Astrocyte (in vitro differentiated cells and primary cell): Measurements from ENCODE around the gene L1CAM.

Experiments
- CTCF ChIP-seq: IDR thresholded peaks from 2 replicates; pipeline ENCODE4 v1.5.1; 2011; ENCODE audit warnings: low read depth, mild to moderate bottlenecking, inconsistent platforms, low read length, moderate library complexity; ENCODE audit not compliant: insufficient read depth
- EZH2 ChIP-seq: IDR thresholded peaks from 2 replicates; pipeline ENCODE4 v1.6.1; 2012; ENCODE audit warnings: mild to moderate bottlenecking, low read length, inconsistent platforms; ENCODE audit not compliant: insufficient read depth

DNA sequence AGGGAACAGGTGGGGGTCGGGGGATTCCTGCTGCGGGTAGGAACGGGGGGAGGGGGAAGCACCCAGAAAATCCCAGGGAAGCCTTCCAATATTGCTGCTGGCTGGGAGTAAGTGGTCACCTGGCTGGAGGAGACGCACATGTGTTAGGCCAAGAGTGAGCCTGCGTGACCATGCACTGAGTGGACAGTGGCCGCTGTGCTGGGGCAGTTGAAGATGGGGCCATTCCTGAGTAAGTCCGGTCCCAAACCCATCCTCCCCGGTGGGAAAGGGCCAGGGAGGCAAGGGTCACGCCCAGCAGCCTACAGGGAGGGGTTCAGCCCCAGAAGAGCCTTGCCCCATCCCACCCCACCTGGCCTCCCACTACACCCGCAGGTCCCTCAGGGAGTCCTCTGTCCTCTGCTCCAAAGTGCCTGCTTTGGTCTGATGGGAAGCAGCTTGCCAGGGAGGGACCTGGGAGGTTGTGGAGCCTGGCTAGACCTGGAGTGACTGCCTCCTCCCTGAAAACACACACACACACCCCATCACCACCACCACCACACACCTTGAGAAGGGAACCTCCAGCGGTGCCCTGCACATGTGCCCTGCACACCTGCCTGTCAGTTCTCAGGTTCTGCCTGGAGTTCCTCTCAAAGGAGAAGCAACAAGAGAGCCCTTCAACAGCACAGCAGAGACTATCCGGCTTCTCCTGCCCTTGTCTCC is 6.1 kb downstream of the L1CAM start:
- TF ChIP-seq CTCF: no peak
- no peak for TF ChIP-seq EZH2
